Ramos (cell line): ENCODE data around the gene EPHB4.
"Not testable (repeated sequence)": the region's sequence is repeated elsewhere in the genome, so short reads cannot be mapped to it uniquely, and the experiment has no call there.

Source experiments
- in situ Hi-C: fragments of 300-500 bp; cut with MboI; formaldehyde crosslinking; loops from one replicate; pipeline ENCODE4 v1.14.3; 2022; ENCODE audit warnings: low sequenced_read_pairs; ENCODE audit not compliant: unreplicated experiment

Gene EPHB4

DNA sequence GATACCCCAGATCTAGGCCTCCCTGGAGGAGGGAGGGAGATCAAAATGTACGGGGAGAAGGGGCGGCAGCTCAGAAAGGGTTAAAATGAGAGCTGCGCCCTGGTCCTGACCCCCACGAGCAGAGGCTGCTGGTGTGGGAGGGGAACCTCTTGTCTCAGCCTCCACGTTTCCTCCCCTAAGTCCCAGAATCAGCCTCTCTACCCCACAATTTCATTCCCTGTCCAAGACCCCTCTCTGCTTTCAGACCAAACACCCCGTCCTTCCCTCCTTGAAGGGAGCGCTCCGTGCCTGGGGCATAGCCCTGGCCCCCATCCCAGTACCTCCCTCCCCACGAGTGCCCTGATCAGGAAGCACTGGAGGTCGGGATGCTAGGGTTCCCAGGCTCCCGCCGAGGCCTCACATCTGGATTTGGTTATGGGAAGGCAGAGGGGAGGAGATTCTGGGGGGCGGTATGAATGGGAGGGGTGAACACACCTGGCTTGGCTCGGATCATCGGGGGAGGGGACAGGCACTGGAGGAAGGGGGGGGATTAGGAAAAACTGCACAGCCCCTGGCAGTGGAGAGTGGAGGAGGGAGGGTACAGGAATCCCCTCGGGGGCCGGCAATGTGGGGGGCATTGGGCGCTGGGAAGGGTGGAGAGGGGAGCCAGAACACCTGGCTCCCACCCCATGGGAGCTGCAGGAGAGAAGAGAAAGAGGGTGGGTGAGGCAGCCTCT is 2.7 kb downstream of the EPHB4 start:
- in situ Hi-C loops, result no loop called here

DNA sequence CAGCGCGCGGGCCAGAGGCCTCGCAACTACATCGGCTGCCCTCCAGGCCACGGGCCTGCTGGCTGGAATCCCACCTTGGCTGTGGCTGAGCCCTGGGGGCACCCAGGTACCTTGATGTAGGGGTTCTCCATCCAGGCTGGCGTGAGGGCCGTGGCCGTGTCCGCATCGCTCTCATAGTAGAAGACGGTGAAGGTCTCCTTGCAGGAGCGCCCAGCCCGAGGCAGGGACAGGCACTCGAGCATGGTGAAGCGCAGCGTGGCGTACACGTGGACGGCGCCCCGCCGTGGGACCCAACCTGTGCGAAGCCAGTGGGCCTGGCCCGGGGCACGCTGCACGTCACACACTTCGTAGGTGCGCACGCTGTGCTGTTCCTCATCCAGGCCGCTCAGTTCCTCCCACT is 3.8 kb downstream of the EPHB4 start:
- in situ Hi-C loops, result no loop called here

DNA sequence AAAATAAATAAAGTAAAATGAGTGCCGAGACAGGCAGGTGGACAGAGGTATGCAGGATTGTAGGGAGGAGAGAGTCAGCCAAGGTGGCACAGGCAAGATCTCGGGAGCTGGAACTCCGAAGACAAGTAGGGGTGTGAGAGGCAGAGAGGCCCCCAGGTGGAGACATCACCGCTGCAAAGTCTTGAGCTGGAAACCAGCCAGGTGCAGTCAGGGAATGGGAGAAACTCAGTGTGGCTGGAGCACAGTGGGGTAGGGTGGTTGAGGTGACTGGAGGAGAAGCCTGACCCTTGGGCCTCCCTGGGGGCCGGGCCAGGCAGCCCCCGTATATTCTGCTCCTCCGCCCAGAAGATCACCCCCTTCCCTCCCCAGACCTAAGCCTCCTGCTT is 4.2 kb downstream of the EPHB4 start:
- in situ Hi-C loops, result no loop called here

DNA sequence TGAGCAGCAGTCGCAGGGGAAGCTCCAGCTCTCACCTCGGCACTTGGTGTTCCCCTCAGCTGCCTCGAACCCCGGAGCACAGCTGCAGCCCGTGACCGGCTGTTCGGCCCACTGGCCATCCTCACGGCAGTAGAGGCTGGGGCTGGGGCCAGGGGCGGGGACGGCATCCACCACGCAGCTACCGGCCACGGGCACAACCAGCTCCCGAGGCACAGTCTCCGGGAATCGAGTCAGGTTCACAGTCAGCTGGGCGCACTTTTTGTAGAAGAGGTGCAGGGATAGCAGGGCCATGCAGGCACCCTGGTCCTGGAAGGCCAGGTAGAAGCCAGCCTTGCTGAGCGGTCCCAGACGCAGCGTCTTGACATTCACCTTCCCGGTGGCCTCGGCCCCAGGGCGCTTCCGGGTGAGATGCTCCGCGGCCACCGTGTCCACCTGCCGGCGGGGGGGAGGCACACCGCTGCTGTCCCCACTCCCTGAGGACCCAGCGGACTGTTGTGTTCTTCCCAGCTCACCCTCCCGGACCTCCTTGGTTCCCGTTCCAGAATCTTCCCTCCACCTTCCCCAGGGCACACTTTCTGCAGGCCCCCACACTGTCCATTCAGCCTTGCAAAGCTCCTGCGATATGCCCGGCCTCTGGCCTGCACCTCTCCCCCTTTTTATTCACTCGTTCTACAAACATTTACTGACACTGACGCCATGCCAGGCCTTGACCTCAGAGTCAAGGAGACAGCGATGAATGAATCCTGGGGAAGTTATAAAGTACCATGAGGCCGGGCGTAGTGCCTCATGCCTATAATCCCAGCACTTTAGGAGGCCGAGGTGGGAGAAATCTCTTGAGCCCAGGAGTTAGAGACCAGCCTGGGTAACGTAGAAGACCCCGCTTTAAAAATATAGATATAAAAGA is 4.8 kb downstream of the EPHB4 start:
- in situ Hi-C loops, result no loop called here

DNA sequence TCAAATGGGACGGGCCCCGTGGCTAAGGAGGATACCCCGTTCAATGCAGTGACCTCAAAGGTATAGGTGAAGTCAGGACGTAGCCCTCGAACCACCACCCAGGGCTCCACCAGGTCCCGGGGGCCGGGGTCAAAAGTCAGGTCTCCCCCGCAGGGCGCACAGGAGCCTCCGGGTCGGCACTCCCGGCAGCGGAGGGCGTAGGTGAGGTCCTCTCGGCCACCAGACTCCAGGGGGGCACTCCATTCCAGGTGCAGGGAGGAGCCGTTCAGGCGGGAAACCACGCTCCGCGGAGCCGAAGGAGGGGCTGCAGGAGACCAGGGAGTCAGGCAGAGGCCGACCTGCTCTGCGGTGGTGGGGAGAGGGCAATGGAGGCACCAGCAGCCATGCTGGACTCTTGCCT is 7.7 kb downstream of the EPHB4 start:
- in situ Hi-C loops, result no loop called here

DNA sequence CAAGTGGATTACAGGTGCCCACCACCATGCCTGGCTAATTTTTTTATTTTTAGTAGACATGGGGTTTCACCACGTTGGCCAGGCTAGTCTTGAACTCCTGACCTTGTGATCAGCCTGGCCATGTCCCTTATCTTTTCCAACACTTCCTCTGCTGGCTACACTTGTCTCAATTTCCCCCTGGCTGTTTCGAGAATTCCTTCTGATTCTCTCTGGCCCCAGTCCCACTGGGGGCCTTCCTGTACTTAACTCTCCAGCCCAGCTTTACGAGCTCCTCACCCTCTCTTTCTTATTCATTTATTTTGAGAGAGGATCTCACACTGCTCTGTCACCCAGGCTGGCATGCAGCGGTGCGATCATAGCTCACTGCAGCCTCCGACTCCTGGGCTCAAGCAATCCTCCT is 8.5 kb downstream of the EPHB4 start:
- in situ Hi-C loops, result no loop called here

DNA sequence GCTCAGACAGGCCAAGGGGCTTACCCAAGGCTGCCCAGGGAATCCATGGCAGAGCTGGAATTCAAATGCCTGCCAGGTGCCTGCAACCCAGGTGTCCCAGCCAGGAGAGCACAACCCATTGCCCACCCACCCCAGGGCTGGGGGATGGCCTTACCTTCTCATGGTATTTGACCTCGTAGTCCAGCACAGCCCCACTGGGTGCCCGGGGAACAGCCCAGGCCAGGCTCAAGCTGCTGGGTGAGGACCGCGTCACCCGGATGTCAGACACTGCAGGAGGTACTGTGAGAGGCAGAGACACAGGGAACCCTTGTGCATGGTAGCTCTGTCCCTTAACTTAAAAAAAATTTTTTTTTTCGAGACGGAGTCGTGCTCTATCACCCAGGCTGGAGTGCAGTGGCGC is 9.0 kb downstream of the EPHB4 start:
- in situ Hi-C loops, result no loop called here

DNA sequence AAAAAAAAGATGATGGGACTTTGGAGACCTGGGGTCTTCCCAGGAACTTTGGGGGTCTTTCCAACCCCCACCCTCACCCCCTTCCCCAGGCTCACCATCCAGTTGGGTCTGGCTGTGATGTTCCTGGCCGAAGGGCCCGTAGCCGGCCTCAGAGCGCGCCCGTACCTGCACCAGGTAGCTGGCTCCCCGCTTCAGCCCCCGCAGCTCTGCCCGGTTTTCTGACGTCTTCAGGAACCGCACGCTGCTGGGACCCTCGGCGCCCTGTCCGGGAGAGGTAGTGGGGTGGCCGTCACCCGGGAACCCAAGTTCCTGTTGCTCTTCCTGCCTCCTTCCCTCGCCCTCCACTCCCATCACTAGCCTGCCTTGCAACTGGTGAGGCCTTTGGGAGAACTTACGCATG is 10.2 kb downstream of the EPHB4 start:
- in situ Hi-C loops, result no loop called here

DNA sequence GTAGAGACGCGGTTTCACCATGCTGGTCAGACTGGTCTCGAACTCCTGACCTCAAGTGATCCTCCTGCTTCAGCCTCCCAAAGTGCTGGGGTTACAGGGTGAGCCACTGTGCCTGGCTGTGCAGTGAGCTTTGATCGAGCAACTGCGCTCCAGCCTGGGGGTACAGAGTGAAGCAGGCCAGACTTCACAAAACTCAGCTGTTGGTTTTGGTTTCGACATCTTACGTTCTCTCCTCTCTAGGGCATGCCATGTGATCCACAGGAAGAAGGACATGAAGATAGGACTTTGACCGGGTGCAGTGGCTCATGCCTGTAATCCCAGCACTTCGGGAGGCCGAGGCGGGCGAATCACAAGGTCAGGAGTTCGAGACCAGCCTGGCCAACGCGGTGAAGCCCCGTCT is 10.8 kb downstream of the EPHB4 start:
- in situ Hi-C loops, result not testable (repeated sequence)

DNA sequence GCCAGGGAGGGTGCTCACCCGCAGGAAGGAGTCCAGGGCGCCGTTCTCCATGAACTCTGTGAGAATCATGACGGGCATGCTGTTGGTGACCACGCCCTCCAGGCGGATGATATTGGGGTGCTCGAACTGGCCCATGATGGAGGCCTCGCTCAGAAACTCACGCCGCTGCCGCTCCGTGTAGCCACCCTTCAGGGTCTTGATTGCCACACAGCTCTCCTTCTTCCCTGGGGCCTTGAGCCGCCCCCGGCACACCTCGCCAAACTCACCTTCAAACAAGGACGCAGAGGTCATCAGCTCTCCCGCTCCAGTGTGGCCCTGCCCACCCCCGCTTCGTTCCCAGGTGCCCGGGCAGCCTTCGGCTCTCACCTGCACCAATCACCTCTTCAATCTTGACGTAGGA is 14.6 kb downstream of the EPHB4 start:
- in situ Hi-C loops, result no loop called here

DNA sequence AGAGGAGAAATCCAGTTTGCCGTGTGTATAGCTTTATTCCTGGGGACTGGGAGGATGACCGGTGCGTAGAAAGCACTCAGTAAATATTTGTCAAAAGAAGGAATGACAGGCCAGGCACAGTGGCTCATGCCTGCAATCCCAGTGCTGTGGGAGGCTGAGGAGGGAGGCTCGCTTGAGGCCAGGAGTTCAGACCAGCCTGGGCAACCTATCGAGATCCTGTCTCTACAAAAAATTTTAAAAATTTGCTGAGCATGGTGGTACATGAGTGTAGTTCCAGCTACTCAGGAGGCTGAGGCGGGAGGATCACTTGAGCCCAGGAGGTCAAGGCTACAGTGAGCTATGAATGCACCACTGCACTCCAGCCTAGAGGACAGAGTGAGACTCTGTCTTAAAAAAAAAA is 15.8 kb downstream of the EPHB4 start:
- in situ Hi-C loops, result no loop called here

DNA sequence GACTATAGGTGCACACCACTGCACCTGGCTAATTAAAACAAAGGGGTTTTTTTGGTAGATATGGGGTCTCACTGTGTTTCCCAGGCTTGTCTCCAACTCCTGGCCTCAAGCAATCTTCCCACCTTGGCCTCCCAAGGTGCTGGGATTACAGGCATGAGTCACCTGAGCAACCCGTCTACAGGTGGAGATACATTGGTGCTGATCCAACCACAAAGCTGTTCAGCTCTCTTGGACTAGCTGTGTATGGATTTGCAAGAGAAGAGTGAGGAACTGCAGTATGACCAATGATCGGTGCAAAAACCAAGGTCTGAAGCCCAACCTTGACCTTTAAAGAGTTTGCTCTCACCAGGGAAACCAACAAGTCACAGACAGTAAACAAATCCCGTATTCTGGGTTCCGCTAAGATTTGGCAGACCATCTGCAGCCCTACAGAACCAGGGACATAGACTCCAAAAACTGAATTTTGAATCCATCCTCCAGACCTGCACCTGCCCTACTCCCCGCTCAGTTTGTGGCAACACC is 18.9 kb downstream of the EPHB4 start:
- in situ Hi-C loops, result no loop called here

DNA sequence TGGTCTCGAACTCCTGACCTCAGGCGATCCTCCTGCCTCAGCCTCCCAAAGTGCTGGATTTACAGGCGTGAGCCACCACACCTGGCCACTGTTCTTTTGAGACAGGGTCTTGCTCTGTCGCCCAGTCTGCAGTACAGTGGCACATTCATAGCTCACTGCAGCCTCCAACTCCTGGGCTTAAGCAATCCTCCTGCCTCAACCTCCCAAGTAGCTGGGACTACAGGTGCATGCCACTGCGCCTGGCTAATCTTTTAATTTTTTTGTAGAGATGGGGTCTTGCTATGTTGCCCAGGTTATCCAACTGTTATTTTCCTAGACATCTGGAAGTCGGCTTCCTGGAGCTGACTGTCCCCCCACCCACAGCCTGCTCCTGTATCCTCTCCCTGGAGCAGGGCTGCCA is 20.4 kb downstream of the EPHB4 start:
- in situ Hi-C loops, result not testable (repeated sequence)

DNA sequence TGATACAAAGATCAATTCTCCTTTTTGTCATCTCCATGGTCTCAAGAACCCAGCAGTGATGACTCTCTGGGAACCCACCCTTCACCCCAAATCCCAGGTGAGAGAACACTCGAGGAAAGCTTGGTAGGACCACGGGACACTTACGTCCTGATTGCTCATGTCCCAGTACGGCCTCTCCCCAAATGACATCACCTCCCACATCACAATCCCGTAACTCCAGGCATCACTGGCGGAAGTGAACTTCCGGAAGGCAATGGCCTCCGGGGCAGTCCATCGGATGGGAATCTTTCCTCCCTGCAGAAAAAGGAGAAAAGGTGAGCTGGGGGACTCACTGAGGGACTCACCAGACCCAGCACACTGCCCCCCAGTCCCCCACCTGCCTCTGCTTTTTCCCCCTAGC is 21.0 kb downstream of the EPHB4 start:
- in situ Hi-C loops, result no loop called here

DNA sequence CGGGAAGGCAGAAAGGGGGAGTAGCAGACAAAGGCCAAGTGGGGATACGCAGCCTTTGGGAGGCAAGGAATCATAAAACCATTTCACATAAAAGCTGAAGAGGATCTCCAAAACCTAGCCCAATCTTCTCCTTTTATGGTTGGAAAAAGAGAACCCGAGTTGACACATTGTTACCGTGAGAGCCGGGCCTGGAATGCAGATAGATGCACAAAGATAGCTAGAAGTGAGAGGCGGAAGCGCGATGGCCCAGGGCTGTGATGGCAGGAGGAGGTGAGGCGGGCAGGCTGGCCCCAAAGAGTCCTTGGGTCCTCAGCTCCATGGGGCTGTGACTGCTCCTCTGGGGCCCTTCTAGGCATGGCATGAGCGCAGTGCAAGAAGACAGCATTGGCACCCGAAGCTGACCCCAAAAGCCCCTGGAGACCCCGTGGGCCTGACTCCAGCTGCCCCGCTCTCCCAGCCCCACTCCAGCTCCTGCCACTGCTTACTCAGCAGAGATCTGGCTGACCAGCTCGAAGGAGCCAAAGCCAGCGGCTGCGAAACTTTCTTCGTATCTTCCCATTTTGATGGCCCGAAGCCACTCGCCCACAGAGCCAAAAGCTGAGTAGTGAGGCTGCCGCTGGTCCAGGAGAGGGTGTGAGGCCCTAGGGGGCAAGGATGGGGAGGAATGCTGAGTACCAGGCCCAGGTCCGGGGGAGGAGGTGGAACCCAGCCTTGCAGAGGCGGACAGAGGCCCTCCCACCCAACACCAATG is 22.5 kb downstream of the EPHB4 start:
- in situ Hi-C loops, result no loop called here

DNA sequence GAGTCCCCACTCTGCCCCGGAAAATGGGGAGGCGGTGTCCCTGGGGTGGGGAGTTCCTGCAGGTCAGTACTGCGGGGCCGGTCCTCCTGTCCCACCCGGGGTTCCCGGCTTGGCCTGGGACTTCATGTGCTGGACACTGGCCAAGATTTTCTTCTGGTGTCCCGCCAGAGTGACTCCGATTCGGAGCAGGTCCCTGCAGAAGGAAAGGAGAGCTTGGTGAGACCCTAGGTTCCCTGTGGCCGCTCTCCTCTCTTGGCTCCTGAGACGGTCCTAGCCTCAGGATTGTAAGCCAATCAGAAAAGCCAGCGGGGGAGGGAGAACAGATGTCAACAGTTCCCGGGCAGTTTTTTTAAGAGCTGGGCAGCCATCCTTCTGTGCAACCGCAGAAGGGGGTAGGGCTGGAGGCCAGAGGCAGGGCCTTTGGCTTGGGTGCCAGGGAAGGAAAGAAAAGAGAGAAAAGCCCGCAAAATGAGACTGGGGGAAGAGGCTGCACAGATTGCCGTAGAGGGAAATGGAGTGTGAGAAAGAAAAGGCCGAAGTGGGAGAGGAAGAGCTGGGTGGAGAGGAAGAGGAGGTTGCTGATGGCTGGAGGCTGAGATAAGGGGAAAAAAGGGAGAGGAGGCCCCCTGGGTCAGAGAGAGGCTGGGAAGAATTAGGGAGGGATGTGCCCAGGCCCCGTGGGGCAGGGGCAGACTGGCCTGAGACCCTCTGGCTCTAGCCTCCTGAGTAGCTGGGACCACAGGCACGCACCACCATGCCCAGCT is 23.7 kb downstream of the EPHB4 start:
- in situ Hi-C loops, result no loop called here

DNA sequence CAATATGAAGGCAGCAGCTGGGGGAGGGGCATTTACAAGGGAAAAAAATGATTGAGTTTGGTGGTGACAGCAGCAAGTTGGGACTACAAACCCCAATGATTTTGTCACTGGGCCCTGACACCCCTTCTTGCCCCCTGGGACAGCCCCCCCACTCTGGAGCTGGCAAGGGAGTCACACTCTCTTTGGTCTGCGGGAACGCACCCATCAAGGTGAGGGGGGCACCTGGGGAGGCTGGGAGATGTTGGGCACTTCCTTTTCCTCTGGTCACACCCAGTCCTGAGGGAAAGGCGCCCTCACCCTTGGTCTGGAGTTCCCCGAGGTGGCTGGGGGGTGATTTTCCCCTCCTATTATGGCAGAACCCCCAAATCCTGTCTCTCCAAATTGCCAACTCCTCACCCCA is 24.4 kb downstream of the EPHB4 start:
- in situ Hi-C loops, result no loop called here

DNA sequence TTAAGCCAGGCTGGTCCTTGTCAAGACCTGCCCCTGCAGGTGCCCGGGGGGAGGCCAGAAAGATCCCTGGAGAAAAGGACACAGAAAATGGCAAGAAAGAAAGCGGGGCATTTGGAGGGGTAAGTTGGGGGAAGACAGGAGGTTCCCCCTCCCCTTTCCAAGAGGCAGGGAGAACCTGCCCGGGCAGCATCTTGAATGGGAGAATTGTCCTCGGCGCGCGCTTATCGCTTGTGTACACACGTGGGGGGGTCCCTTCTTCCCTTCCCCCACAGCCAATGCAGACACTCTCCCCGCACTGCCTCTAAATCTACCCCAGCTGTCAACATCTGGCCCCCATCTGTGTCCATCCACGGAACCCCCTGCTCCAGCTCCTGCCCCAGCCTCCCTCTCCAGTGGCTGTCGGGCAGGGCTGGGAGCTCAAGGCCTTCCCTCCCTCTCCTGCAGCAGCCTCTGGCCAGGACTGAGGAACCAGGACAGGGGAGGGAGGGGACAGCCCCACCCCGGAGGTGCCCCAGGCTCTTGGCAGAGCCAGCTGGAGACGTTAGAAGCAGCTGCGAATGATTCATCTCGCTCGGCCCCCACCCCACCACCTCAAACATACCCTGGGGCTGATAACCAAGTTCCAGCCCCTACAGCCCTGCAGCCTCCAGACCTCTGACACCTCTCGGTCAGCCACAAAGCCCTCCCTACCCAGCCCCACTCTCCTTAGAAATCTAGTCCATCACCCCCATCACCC is 25.3 kb downstream of the EPHB4 start:
- in situ Hi-C loops, result no loop called here
